Measurements from ENCODE around the gene HAGHL.

Gene HAGHL

GRCh38 chr16:761625-762513 is 35.0 kb downstream of the HAGHL start:
- ChIA-PET POLR2A (ENCODE audit: low non-redundant PET) (interaction anchor here (0.8 kb wide), 1 partner anchor 26 kb away, joined by 4 read pairs; the partner anchor contains the start of gene RPUSD1), CTCF (interaction anchor here (0.5 to 1.1 kb wide), 4 partner anchors 14 to 40 kb away, joined by 3 to 6 read pairs (median 4); no protein-coding TSS in a partner anchor)
- TF ChIP-seq CTCF (conservative IDR thresholded peaks at IDR 0.05; ENCODE audit: low read depth), result no peak
- peak overlapping the region; percentile 68 for H3K27ac ChIP-seq
- no peak for DNase-seq (ENCODE audit: low spot score)

GRCh38 chr16:762595-763268 is 35.8 kb downstream of the HAGHL start:
- ChIA-PET POLR2A (ENCODE audit: low non-redundant PET) (no interaction called here), CTCF (interaction anchor here (0.9 to 1.1 kb wide), 2 partner anchors 17 to 23 kb away, joined by 5 to 6 read pairs; no protein-coding TSS in a partner anchor)
- TF ChIP-seq CTCF (conservative IDR thresholded peaks at IDR 0.05; ENCODE audit: low read depth), result no peak
- H3K27ac ChIP-seq, result peak overlapping the region; percentile 68
- DNase-seq (ENCODE audit: low spot score), result no peak

- peak overlapping the region; percentile 68 for H3K27ac ChIP-seq
- ChIA-PET CTCF (interaction anchor here (0.5 to 0.8 kb wide), 2 partner anchors 22 to 333 kb away, joined by 3 to 5 read pairs; no protein-coding TSS in a partner anchor), POLR2A (ENCODE audit: low non-redundant PET) (no interaction called here)
- DNase-seq (ENCODE audit: low spot score), result no peak
- TF ChIP-seq CTCF (conservative IDR thresholded peaks at IDR 0.05; ENCODE audit: low read depth), result no peak
Measured at GRCh38 chr16:763369-764183, 36.7 kb downstream of the HAGHL start.

GRCh38 chr16:764184-764750 is 37.4 kb downstream of the HAGHL start:
- ChIA-PET POLR2A (ENCODE audit: low non-redundant PET) (no interaction called here), CTCF (no interaction called here)
- no peak overlapping the region for H3K27ac ChIP-seq
- TF ChIP-seq CTCF (conservative IDR thresholded peaks at IDR 0.05; ENCODE audit: low read depth), result no peak
- DNase-seq (ENCODE audit: low spot score), result no peak

GRCh38 chr16:764848-765487 is 38.1 kb downstream of the HAGHL start:
- POLR2A ChIA-PET (ENCODE audit: low non-redundant PET), result no interaction called here
- CTCF ChIA-PET, result no interaction called here
- no peak for TF ChIP-seq CTCF (conservative IDR thresholded peaks at IDR 0.05; ENCODE audit: low read depth)
- no peak overlapping the region for H3K27ac ChIP-seq
- no peak for DNase-seq (ENCODE audit: low spot score)

Data from RWPE1 (cell line).